GM12872 (cell line): ENCODE measurements around the gene METTL25.

Source experiments
- CTCF ChIP-seq: IDR thresholded peaks from 3 replicates; pipeline ENCODE4 v1.5.1; 2011; ENCODE audit warnings: low read depth, mild to moderate bottlenecking, low read length, moderate library complexity; ENCODE audit not compliant: insufficient read depth

The METTL25 gene

DNA sequence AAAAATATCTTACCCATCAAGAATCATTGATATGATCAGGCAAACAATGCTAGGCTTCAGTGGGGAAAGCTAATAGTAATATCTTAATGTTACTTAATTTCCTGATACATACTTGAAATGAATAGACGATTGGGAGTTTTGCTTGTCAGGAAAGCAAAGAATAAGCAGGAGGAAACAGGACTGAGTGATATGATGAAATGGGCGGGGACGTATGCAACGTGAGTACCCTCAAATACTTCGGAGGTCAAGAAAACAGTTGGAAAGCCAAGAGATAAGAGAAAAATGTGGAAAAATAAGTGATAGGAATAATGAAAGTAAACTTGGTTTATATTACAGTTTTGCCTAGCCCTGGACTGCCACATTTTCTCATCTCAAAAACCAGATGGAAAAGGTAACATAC is 49.2 kb downstream of the METTL25 start:
- TF ChIP-seq CTCF, result no peak

DNA sequence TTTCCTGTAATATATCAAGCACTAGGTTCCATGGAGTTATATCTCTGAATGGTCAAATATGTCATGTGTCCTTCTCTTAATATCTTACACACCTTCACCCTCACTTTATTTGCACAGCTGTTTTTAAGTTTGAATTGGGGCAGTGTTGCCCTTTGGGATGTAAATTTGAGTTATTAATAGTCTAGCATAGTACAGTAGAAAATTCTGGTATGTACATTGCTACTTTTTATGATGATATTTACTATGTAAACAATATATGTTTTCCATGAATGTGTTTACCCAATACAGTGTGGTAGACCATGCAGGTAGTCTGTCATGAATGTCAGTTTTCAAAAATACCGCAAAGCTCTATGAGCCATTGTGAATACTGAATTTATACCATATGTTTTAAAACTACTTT is 50.5 kb downstream of the METTL25 start:
- TF ChIP-seq CTCF, result no peak

GRCh38 chr12:82411546-82412230 is 53.4 kb downstream of the METTL25 start:
- no peak for TF ChIP-seq CTCF

- no peak for TF ChIP-seq CTCF
These were observed 53.9 kb downstream of the METTL25 start for GRCh38 chr12:82412246-82412645.

- TF ChIP-seq CTCF, result no peak
These were observed 55.7 kb downstream of the METTL25 start for GRCh38 chr12:82414044-82414443.

DNA sequence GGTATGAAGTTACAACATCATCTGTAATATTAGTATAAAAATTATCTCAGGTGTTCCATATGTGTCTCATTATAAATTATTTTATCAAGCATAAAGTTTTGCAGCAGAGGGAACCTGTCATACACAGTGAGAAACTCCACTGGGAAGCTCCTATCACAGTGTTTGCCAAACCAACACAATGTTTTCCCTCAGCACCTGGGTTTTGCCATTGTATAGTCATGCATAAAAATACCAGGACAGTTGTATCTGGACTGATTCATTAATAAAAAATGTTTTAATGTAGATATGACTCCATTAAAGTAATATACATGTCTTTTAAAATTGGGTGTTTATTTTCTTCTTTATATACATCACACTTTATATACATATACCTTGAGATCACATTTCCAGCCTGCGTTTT is 56.6 kb downstream of the METTL25 start:
- no peak for TF ChIP-seq CTCF

DNA sequence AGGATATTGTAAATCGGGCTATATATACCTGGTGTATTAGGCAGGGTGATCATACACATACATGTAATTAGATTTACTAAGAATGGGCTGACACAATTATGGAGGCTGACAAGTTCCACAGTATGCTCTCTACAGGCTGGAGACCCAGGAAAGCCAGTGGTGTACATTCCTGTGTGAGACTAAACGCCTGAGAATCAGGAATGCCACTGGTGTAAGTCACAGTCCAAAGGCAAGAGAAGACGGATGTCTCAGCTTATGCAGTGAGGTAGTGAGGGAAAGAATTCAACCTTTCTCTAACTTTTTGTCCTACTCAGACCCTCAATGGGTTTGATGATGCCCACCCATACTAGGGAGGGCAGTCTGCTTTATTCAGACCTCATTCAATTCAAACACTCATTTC is 57.1 kb downstream of the METTL25 start:
- TF ChIP-seq CTCF, result no peak

DNA sequence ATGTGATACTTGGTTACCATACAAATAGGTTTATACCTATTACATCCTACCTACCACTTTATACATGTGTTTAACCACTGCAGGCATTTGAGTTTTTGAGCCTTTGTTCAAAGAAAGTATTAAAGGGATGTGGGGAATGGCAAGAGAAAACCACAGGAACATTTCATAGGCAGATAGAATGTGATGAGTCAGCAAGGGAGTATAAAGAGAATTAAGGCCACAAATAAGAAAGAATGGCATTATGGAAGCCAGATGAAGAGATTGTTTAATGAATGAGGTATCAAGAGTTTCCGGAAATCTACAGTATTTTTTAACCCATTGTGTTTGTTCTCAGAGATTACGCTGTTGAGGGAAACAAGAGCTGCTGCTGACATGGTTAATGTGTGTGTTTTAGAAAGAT is 66.9 kb downstream of the METTL25 start:
- no peak for TF ChIP-seq CTCF
